ENCODE results near the gene KDM5B.
"Not testable (repeated sequence)": the region's sequence is repeated elsewhere in the genome, so short reads cannot be mapped to it uniquely, and the experiment has no call there.

- TF ChIP-seq CTCF (IDR thresholded peaks at IDR 0.05); EP300 (IDR thresholded peaks at IDR 0.05; ENCODE audit: low read depth); POLR2A (IDR thresholded peaks at IDR 0.05); POLR2AphosphoS5 (IDR thresholded peaks at IDR 0.05): not testable (repeated sequence)
These were observed 94.0 kb downstream of the KDM5B start for GRCh38 chr1:202714202-202714601.

Data from transverse colon (tissue), 4 donors.